Body of pancreas (tissue), 4 donors: ENCODE data around the gene IFITM10. TPM values are rescaled to one million over a fixed set of nuclear protein-coding genes. Genes with fewer than 3 reads are reported as not detected.
"Not testable (repeated sequence)": the region's sequence is repeated elsewhere in the genome, so short reads cannot be mapped to it uniquely, and the experiment has no call there.

ENCODE experiments used
- ATAC-seq: fragments of 150-250 bp; one replicate; pipeline ENCODE4 v1.9.1; 2016
- DNase-seq, 4 donors: peaks; one replicate each; pipeline ENCODE4 v3.0.0-alpha.2; 2019
- H3K27ac ChIP-seq, 4 donors: fragments of 200-600 bp; sonication (generic); 1 replicate in 3 of 4; 2 replicates in 1 of 4; pipeline versions ENCODE4 v1.5.1 to v1.6.1; 2016 to 2019; ENCODE audit warnings: mild to moderate bottlenecking in 1 of 4, mixed read lengths in 1 of 4, moderate library complexity in 1 of 4
- H3K27me3 ChIP-seq, 2 donors: fragments of 200-600 bp; sonication (generic); one replicate each; pipeline ENCODE4 v1.6.0; 2016; ENCODE audit warnings: mild to moderate bottlenecking in 1 of 2
- H3K36me3 ChIP-seq, 2 donors: fragments of 200-600 bp; sonication (generic); replicated peaks in 1 of 2; 2 replicates each; pipeline ENCODE4 v1.5.1; 2016; ENCODE audit warnings: low read depth in 2 of 2; ENCODE audit not compliant: insufficient read depth in 1 of 2
- H3K4me1 ChIP-seq: fragments of 200-600 bp; sonication (generic); one replicate; pipeline ENCODE4 v1.6.0; 2016
- H3K4me3 ChIP-seq, 2 donors: fragments of 200-600 bp; sonication (generic); 1 replicate in 1 of 2; 2 replicates in 1 of 2; pipeline ENCODE4 v1.5.1; 2016 to 2019
- H3K9me3 ChIP-seq, 3 donors: fragments of 200-600 bp; sonication (generic); 1 replicate in 2 of 3; 2 replicates in 1 of 3; pipeline ENCODE4 v1.5.1; 2016
- POLR2A ChIP-seq, 3 donors: fragments of 450-650 bp; IDR thresholded peaks; one replicate each; pipeline ENCODE4 v1.6.1; 2016; ENCODE audit warnings: antibody characterized with exemption in 3 of 3, mild to moderate bottlenecking in 2 of 3
- WGBS, 2 donors: methylation state at CpG; one replicate each; pipeline ENCODE4 v1.1.5; 2017; 5-methylcytosine and 5-hydroxymethylcytosine counted together
- intact Hi-C: fragments of 100-400 bp; cut with DNase I; formaldehyde crosslinking; loops from one replicate; pipeline ENCODE4 v1.15.1; 2023
- total RNA-seq, 2 donors: library from RNA; depleted of rRNA; stranded (reverse); fragments of >200 nt; gene quantifications; one replicate each; pipeline ENCODE4 v1.1.0, GENCODE V29; 2016
- TF ChIP-seq, protein P1 (sequence below), 7 experiments: fragments of 450-650 bp in 4 of 7; fragments of 200-600 bp in 3 of 7; sonication (generic) in 3 of 7; IDR thresholded peaks; one replicate each; pipeline ENCODE4 v1.5.1; 2016 to 2019; ENCODE audit warnings: antibody characterized with exemption in 7 of 7

The IFITM10 gene
- total RNA-seq, 2 donors from 2014 or later: 0.26 TPM; not detected in 1

DNA sequence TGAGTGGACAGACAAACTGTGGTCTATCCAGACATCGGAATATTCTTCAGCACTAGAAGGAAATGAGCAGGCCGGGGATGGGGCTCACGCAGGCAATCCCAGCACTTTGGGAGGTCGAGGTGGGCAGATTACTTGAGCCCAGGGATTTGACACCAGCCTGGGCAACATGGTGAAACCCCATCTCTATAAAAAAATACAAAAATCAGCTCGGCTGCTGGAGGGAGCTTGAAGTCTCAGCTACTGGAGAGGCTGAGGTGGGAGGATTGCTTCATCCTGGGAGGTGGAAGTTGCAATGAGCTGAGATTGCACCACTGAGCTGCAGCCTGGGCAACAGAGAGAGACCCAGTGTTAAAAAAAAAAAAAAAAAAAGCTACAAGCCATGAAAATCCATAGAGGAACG is 21.3 kb upstream of the IFITM10 start:
- Histone ChIP-seq H3K27me3 (no peaks in the 10 kb centered on the region), H3K27ac (peak overlapping the region in 1 of 4 donors; percentile 62), H3K4me1 (peaks cover 3% of the 10 kb centered on the region), H3K9me3 (no peaks in the 10 kb centered on the region), H3K4me3 (no peak overlapping the region), H3K36me3 (no peaks in the 10 kb centered on the region)
- DNase-seq (peak in 3 of 4 donors; percentile 6 to 68 (median 7)), ATAC-seq (no peak)
- TF ChIP-seq, protein P1, sequence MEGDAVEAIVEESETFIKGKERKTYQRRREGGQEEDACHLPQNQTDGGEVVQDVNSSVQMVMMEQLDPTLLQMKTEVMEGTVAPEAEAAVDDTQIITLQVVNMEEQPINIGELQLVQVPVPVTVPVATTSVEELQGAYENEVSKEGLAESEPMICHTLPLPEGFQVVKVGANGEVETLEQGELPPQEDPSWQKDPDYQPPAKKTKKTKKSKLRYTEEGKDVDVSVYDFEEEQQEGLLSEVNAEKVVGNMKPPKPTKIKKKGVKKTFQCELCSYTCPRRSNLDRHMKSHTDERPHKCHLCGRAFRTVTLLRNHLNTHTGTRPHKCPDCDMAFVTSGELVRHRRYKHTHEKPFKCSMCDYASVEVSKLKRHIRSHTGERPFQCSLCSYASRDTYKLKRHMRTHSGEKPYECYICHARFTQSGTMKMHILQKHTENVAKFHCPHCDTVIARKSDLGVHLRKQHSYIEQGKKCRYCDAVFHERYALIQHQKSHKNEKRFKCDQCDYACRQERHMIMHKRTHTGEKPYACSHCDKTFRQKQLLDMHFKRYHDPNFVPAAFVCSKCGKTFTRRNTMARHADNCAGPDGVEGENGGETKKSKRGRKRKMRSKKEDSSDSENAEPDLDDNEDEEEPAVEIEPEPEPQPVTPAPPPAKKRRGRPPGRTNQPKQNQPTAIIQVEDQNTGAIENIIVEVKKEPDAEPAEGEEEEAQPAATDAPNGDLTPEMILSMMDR (IDR thresholded peaks at IDR 0.05): no peak
- TF ChIP-seq POLR2A (IDR thresholded peaks at IDR 0.05): no peak
- WGBS, 2 donors: 70 to 88% methylated on average over 6 of the region's 6 CpGs
- intact Hi-C loops: no loop called here

DNA sequence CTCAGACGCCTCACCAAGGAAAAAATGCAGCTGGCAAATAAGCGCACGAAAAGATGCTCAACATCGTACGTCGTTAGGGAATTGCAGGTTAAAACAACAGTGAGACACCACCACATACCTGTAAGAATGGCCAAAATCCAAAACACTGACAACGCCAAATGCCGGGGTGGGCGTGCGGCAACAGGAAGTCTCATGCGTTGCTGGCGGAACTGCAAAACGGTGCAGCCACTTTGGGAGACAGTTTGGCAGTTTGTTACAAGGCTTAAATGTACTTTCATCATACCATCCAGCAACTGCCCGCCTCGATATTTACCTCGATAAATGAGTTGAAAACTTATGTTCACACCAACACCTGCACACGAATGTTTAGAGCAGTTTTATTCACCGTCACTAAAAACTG is 20.9 kb upstream of the IFITM10 start:
- no peaks in the 10 kb centered on the region for H3K27me3 ChIP-seq
- H3K4me1 ChIP-seq: peaks cover 3% of the 10 kb centered on the region
- H3K9me3 ChIP-seq: no peaks in the 10 kb centered on the region
- H3K36me3 ChIP-seq: no peaks in the 10 kb centered on the region
- intact Hi-C loops: no loop called here
- H3K27ac ChIP-seq: peak overlapping the region in 1 of 4 donors; percentile 47
- TF ChIP-seq, protein P1 (IDR thresholded peaks at IDR 0.05): no peak
- TF ChIP-seq POLR2A (IDR thresholded peaks at IDR 0.05): no peak
- H3K4me3 ChIP-seq: no peak overlapping the region
- ATAC-seq (no peak), DNase-seq (no peak)
- WGBS, 2 donors: 69 to 83% methylated on average over 18 of the region's 18 CpGs

DNA sequence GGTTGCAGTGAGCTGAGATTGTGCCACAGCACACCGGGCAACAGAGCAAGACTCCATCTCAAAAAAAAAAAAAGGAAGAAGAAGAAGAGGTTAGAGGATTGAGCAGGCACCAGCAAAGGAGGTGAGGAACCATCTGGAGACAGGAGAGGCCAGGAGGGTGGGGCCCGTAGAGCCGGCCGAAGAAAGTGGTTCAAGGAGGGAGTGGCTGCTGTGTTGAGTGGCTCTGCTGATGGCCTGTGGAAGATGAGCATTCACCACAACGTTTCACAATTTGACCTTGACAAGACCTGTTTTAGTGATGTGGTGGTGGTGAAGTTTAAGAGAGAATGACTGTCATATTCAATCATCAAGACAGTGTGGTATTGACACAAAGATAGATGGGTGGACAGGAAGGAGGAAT is 20.1 kb upstream of the IFITM10 start:
- TF ChIP-seq POLR2A (IDR thresholded peaks at IDR 0.05): no peak
- TF ChIP-seq, protein P1 (IDR thresholded peaks at IDR 0.05): no peak
- 63% methylated on average over 5 of the region's 5 CpGs for WGBS, 2 donors
- no peaks in the 10 kb centered on the region for H3K9me3 ChIP-seq
- ATAC-seq (no peak), DNase-seq (no peak)
- H3K4me1 ChIP-seq: peaks cover 3% of the 10 kb centered on the region
- no peaks in the 10 kb centered on the region for H3K27me3 ChIP-seq
- intact Hi-C loops: no loop called here
- no peak overlapping the region for H3K4me3 ChIP-seq
- H3K27ac ChIP-seq: no peak overlapping the region
- no peaks in the 10 kb centered on the region for H3K36me3 ChIP-seq

DNA sequence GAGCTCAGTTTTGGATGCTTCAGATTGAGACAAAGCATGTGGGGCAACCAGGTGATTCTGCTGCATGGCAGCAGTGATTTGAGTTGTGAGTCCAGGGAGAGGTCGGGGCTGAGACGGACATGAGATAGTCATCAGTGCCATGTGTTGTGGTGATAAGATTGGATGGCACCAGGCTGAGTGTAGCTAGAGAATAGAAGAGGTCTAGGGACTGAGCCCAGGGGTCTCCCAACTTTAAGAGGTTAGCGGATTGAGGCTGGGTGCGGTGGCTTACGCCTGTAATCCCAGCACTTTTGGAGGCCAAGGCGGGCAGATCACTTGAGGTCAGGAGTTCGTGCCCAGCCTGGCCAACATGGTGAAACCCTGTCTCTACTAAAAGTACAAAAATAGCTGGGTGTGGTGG is 19.7 kb upstream of the IFITM10 start:
- intact Hi-C loops: no loop called here
- WGBS, 2 donors: 87 to 98% methylated on average over 7 of the region's 7 CpGs
- H3K36me3 ChIP-seq: no peaks in the 10 kb centered on the region

DNA sequence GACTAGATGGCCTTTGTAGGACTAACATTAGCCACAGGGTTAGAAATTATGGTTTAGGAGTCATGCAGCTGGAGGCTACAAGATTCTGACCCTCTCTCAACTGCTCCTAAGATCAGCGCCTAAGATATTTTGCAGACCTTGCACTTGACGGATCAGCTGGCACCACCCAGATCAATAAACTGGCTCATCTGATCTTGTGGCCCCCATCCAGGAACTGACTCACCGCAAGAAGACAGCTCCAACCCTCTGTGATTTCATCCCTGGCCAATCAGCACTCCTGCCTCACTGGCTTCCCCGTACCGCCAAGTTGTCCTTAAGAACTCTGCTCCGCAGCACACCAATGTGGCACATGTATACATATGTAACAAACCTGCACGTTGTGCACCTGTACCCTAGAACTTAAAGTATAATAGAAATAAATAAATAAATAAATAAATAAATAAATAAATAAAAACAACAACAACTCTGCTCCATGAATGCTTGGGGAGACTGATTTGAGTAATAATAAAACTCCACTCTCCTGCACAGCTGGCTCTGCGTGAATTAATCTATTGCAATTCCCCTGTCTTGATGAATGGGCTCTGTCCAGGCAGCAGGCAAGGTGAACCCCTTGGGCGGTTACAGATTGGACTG is 19.0 kb upstream of the IFITM10 start:
- intact Hi-C loops: loop anchor here (5.0 kb wide), 1 partner anchor 53 kb away; no protein-coding TSS in a partner anchor
- not testable (repeated sequence) for ATAC-seq, H3K9me3 ChIP-seq, H3K36me3 ChIP-seq, H3K27ac ChIP-seq, H3K4me1 ChIP-seq, H3K4me3 ChIP-seq, H3K27me3 ChIP-seq
- peak; percentile 15 to 44 (median 24) for DNase-seq
- WGBS, 2 donors: 70 to 80% methylated on average over 9 of the region's 9 CpGs

More for the DNA sequence above, 19.7 kb upstream of the IFITM10 start:
- H3K27me3 ChIP-seq: no peaks in the 10 kb centered on the region
- no peaks in the 10 kb centered on the region for H3K9me3 ChIP-seq
- no peak overlapping the region for H3K4me3 ChIP-seq
- H3K4me1 ChIP-seq: peaks cover 3% of the 10 kb centered on the region
- no peak for TF ChIP-seq POLR2A (IDR thresholded peaks at IDR 0.05)
- TF ChIP-seq, protein P1 (IDR thresholded peaks at IDR 0.05): no peak
- ATAC-seq (no peak), DNase-seq (no peak)
- H3K27ac ChIP-seq: no peak overlapping the region
